ENCODE data around the gene OSMR. TPM values are rescaled to one million over a fixed set of nuclear protein-coding genes. Genes with fewer than 3 reads are reported as not detected.

Gene OSMR
- total and polyA plus RNA-seq, 9 of the 15 experiments (the other 6 are each of a cell fraction or from before 2014, with no cell fraction given): 0.18 to 1.7 (median 0.94) TPM

DNA sequence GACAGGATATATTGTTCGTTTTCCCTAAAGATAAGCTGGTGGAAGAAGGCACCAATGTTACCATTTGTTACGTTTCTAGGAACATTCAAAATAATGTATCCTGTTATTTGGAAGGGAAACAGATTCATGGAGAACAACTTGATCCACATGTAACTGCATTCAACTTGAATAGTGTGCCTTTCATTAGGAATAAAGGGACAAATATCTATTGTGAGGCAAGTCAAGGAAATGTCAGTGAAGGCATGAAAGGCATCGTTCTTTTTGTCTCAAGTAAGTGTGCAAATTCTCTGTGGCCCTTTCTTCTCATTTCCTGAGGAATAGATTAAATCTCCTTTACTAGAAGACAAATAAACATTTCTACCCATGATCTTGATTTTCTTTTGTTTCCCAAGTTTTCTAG lies 38.0 kb downstream of the OSMR start:
- 2% methylated on average over 3 of the region's 3 CpGs for WGBS (ENCODE audit: insufficient coverage, low coverage, missing lambda C conversion rate)
- ChIA-PET CTCF (ENCODE audit: low intra/inter-chr PET ratio) (no interaction called here), POLR2A (no interaction called here)
- no peak for FAIRE-seq
- no peaks in the 10 kb centered on the region for H3K9me1 ChIP-seq (ENCODE audit: control insufficient read depth, insufficient read depth, low read length)
- no peak overlapping the region for H3K4me3 ChIP-seq
- no peaks in the 10 kb centered on the region for H3K36me3 ChIP-seq (ENCODE audit: control insufficient read depth, insufficient read depth, low read length)
- in situ Hi-C loops (cut with MboI): no loop called here
- DNase-seq (ENCODE audit: extremely low read depth in 1 of 4, low spot score in 3 of 4): no peak
- no peaks in the 10 kb centered on the region for H3K9me3 ChIP-seq (replicated peaks; ENCODE audit: control insufficient read depth, insufficient read depth, low read depth, low read length)
- intact Hi-C loops (cut with micrococcal nuclease): no loop called here
- no peak overlapping the region for H3K27ac ChIP-seq (ENCODE audit: extremely low read depth, low read depth, low read length)
- no peak for TF ChIP-seq GATAD2B (IDR thresholded peaks at IDR 0.05; ENCODE audit: borderline replicate concordance)
- TF ChIP-seq ZNF174 (CRISPR knock-in tag; IDR thresholded peaks at IDR 0.05): no peak
- TF ChIP-seq PPARD (CRISPR knock-in tag; IDR thresholded peaks at IDR 0.05): no peak
- TF ChIP-seq MTA3 (IDR thresholded peaks at IDR 0.05; ENCODE audit: borderline replicate concordance): no peak
- TF ChIP-seq, protein P1, sequence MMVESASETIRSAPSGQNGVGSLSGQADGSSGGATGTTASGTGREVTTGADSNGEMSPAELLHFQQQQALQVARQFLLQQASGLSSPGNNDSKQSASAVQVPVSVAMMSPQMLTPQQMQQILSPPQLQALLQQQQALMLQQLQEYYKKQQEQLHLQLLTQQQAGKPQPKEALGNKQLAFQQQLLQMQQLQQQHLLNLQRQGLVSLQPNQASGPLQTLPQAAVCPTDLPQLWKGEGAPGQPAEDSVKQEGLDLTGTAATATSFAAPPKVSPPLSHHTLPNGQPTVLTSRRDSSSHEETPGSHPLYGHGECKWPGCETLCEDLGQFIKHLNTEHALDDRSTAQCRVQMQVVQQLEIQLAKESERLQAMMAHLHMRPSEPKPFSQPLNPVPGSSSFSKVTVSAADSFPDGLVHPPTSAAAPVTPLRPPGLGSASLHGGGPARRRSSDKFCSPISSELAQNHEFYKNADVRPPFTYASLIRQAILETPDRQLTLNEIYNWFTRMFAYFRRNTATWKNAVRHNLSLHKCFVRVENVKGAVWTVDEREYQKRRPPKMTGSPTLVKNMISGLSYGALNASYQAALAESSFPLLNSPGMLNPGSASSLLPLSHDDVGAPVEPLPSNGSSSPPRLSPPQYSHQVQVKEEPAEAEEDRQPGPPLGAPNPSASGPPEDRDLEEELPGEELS (CRISPR knock-in tag; IDR thresholded peaks at IDR 0.05; ENCODE audit: borderline replicate concordance): no peak
- TF ChIP-seq, protein P2, sequence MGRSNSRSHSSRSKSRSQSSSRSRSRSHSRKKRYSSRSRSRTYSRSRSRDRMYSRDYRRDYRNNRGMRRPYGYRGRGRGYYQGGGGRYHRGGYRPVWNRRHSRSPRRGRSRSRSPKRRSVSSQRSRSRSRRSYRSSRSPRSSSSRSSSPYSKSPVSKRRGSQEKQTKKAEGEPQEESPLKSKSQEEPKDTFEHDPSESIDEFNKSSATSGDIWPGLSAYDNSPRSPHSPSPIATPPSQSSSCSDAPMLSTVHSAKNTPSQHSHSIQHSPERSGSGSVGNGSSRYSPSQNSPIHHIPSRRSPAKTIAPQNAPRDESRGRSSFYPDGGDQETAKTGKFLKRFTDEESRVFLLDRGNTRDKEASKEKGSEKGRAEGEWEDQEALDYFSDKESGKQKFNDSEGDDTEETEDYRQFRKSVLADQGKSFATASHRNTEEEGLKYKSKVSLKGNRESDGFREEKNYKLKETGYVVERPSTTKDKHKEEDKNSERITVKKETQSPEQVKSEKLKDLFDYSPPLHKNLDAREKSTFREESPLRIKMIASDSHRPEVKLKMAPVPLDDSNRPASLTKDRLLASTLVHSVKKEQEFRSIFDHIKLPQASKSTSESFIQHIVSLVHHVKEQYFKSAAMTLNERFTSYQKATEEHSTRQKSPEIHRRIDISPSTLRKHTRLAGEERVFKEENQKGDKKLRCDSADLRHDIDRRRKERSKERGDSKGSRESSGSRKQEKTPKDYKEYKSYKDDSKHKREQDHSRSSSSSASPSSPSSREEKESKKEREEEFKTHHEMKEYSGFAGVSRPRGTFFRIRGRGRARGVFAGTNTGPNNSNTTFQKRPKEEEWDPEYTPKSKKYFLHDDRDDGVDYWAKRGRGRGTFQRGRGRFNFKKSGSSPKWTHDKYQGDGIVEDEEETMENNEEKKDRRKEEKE (IDR thresholded peaks at IDR 0.05; ENCODE audit: borderline replicate concordance in 1 of 2, control insufficient read depth in 1 of 2, low read depth in 2 of 2, low read length in 1 of 2): no peak
- no peak for ATAC-seq
- H3K27me3 ChIP-seq (ENCODE audit: control insufficient read depth in 2 of 2, insufficient read depth in 2 of 2, low read length in 2 of 2): peaks cover 0 to 13% of the 10 kb centered on the region in 2 experiments; a peak in 3 of 5 replicates
- H4K20me1 ChIP-seq (replicated peaks; ENCODE audit: control insufficient read depth, insufficient read depth, low read length): no peaks in the 10 kb centered on the region
- no peak overlapping the region for H3K4me2 ChIP-seq (ENCODE audit: insufficient read depth, low read length)
- no peaks in the 10 kb centered on the region for H3K79me2 ChIP-seq (ENCODE audit: control insufficient read depth, insufficient read depth, low read length)
- H2AFZ ChIP-seq (ENCODE audit: low read depth, low read length): no peak overlapping the region
- no peaks in the 10 kb centered on the region; a peak in 2 of 5 replicates for H3K4me1 ChIP-seq (replicated peaks in 1 of 2; ENCODE audit: control insufficient read depth in 2 of 2, insufficient read depth in 2 of 2, low read length in 2 of 2)
- BruUV-seq (replicated peaks): no TSS peak
- H3K9ac ChIP-seq (ENCODE audit: insufficient read depth in 1 of 2, low read depth in 2 of 2, low read length in 2 of 2): no peak overlapping the region
